Measurements from ENCODE around the gene GRIK2. TPM values are rescaled to one million over a fixed set of nuclear protein-coding genes. Genes with fewer than 3 reads are reported as not detected.

GRIK2 gene
- total RNA-seq, 4 donors from 2014 or later = 0.46 to 3.7 (median 1.8) TPM

GRCh38 chr6:101605874-101606273 is 212.4 kb downstream of the GRIK2 start:
- TF ChIP-seq POLR2A (IDR thresholded peaks at IDR 0.05; ENCODE audit: low read depth) = no peak
- no peak for TF ChIP-seq CTCF (IDR thresholded peaks at IDR 0.05)
- no peak for TF ChIP-seq POLR2AphosphoS5 (IDR thresholded peaks at IDR 0.05)
- no peak for TF ChIP-seq EP300 (IDR thresholded peaks at IDR 0.05)
- Histone ChIP-seq H3K27ac (replicated peaks in 1 of 4) (no peak overlapping the region), H3K27me3 (no peaks in the 10 kb centered on the region), H3K4me3 (no peak overlapping the region), H3K4me1 (no peaks in the 10 kb centered on the region), H3K36me3 (no peaks in the 10 kb centered on the region), H3K9me3 (no peaks in the 10 kb centered on the region)
- no peak for DNase-seq (ENCODE audit: extremely low spot score)
- intact Hi-C loops (cut with DNase I) = no loop called here

DNA sequence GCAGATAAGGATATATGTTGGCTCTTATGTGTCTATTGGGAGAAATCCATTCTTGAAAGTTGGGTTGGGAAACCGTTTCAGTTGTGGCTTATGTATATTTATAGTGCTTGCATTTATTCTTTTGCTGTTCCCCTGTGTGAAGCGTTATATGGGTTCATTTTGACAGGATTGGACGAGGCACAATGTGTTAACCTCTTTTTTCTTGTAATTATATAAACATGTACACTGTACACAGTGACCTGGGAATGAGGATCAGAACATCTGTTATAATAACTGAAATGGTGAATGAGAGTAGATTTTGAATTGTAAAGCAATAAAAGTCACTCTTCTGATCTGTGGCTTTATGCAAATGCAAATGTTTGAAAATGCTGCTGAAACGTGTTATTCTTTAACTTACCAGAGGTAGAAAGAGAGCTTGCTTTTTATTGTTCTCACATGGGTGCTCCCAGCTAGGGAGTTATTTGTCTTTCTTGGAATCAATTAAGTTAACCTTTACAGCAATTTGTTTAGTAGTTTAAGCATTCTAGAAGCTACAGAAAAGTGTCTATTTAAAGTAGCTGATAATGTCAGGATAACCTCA is 213.7 kb downstream of the GRIK2 start:
- no peak overlapping the region for H3K27ac ChIP-seq (replicated peaks in 1 of 4)
- H3K4me3 ChIP-seq = no peak overlapping the region
- H3K4me1 ChIP-seq = no peaks in the 10 kb centered on the region
- intact Hi-C loops (cut with DNase I) = no loop called here
- no peaks in the 10 kb centered on the region for H3K27me3 ChIP-seq
- no peaks in the 10 kb centered on the region for H3K9me3 ChIP-seq
- no peaks in the 10 kb centered on the region for H3K36me3 ChIP-seq
- no peak for DNase-seq (ENCODE audit: extremely low spot score)
- TF ChIP-seq EP300 (IDR thresholded peaks at IDR 0.05) (no peak), CTCF (IDR thresholded peaks at IDR 0.05) (no peak), POLR2A (IDR thresholded peaks at IDR 0.05; ENCODE audit: low read depth) (no peak), POLR2AphosphoS5 (IDR thresholded peaks at IDR 0.05) (no peak)
- 73% methylated on average over 4 of the region's 4 CpGs for WGBS

- Histone ChIP-seq H3K4me1 (no peaks in the 10 kb centered on the region), H3K27ac (replicated peaks in 1 of 4) (no peak overlapping the region), H3K9me3 (no peaks in the 10 kb centered on the region), H3K27me3 (no peaks in the 10 kb centered on the region), H3K4me3 (no peak overlapping the region), H3K36me3 (no peaks in the 10 kb centered on the region)
- DNase-seq (ENCODE audit: extremely low spot score) = no peak
- intact Hi-C loops (cut with DNase I) = no loop called here
- no peak for TF ChIP-seq POLR2AphosphoS5 (IDR thresholded peaks at IDR 0.05)
Measured at GRCh38 chr6:101608703-101609102, 215.2 kb downstream of the GRIK2 start.

GRCh38 chr6:101613556-101613955 is 220.0 kb downstream of the GRIK2 start:
- Histone ChIP-seq H3K27ac (replicated peaks in 1 of 4) (no peak overlapping the region), H3K36me3 (no peaks in the 10 kb centered on the region), H3K9me3 (no peaks in the 10 kb centered on the region), H3K4me1 (no peaks in the 10 kb centered on the region), H3K27me3 (no peaks in the 10 kb centered on the region), H3K4me3 (no peak overlapping the region)
- intact Hi-C loops (cut with DNase I) = no loop called here
- 69% methylated on average over 2 of the region's 2 CpGs for WGBS
- no peak for DNase-seq (ENCODE audit: extremely low spot score)
- TF ChIP-seq EP300 (IDR thresholded peaks at IDR 0.05) = no peak
- no peak for TF ChIP-seq POLR2A (IDR thresholded peaks at IDR 0.05; ENCODE audit: low read depth)
- TF ChIP-seq CTCF (IDR thresholded peaks at IDR 0.05) = no peak
- TF ChIP-seq POLR2AphosphoS5 (IDR thresholded peaks at IDR 0.05) = no peak

DNA sequence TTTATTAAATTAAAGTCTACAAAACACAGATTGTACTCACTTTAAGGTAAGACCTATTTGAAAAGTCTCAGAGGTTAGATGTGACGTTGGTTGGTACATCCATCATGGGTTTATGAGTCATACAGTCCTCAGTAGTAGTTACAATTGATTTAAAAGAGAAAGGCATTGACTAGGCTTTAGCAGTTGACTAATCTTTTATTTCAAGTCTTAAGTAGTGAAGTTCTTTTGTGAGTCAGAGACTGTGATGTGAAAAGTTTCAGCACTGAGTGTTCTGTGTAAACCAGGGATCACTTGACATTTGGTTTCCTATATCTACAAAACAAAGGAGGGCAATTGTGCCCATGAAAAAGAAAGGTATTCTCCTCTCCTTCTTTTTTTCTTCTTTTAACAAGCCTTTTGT is 221.3 kb downstream of the GRIK2 start:
- no peak overlapping the region for H3K27ac ChIP-seq (replicated peaks in 1 of 4)
- 42% methylated on average over 1 of the region's 1 CpG for WGBS

More for the DNA sequence above, 221.3 kb downstream of the GRIK2 start:
- no peak for DNase-seq (ENCODE audit: extremely low spot score)
- TF ChIP-seq EP300 (IDR thresholded peaks at IDR 0.05) = no peak
- TF ChIP-seq POLR2AphosphoS5 (IDR thresholded peaks at IDR 0.05) = no peak
- no peak for TF ChIP-seq CTCF (IDR thresholded peaks at IDR 0.05)
- no peak for TF ChIP-seq POLR2A (IDR thresholded peaks at IDR 0.05; ENCODE audit: low read depth)
- H3K4me1 ChIP-seq = no peaks in the 10 kb centered on the region
- H3K27me3 ChIP-seq = no peaks in the 10 kb centered on the region
- intact Hi-C loops (cut with DNase I) = no loop called here
- no peaks in the 10 kb centered on the region for H3K36me3 ChIP-seq
- H3K4me3 ChIP-seq = no peak overlapping the region
- H3K9me3 ChIP-seq = no peaks in the 10 kb centered on the region

Data from esophagus muscularis mucosa (tissue), 4 donors.